H1 (cell line): Measurements from ENCODE around the gene IDH2.

ENCODE experiments used
- BACH1 ChIP-seq: IDR thresholded peaks from 2 replicates; pipeline ENCODE4 v1.6.1; 2012; ENCODE audit warnings: low read length, improper control_type of control experiment
- CHD2 ChIP-seq: IDR thresholded peaks from 2 replicates; pipeline ENCODE4 v1.6.1; 2012; ENCODE audit warnings: low read length, improper control_type of control experiment
- EGR1 ChIP-seq: IDR thresholded peaks from 2 replicates; pipeline ENCODE4 v1.6.1; 2011; ENCODE audit warnings: low read depth, low read length, borderline replicate concordance
- EP300 ChIP-seq, 2 experiments: IDR thresholded peaks; 1 replicate in 1 of 2; 2 replicates in 1 of 2; pipeline ENCODE4 v1.6.1; 2011 to 2012; ENCODE audit warnings: low read depth in 2 of 2, low read length in 2 of 2, mild to moderate bottlenecking in 2 of 2, borderline replicate concordance in 1 of 2, inconsistent platforms in 1 of 2, moderate library complexity in 1 of 2
- EZH2 ChIP-seq: fragments of 200-600 bp; sonication (generic); IDR thresholded peaks from 2 replicates; pipeline ENCODE4 v1.7.1; 2012; ENCODE audit warnings: low read depth, mild to moderate bottlenecking, moderate library complexity, low read length, inconsistent platforms; ENCODE audit not compliant: severe bottlenecking
- GABPA ChIP-seq: IDR thresholded peaks from 2 replicates; pipeline ENCODE4 v1.6.1; 2011; ENCODE audit warnings: mild to moderate bottlenecking, low read length, moderate library complexity, borderline replicate concordance; ENCODE audit not compliant: insufficient read depth
- POLR2A ChIP-seq, 2 experiments: IDR thresholded peaks; 1 replicate in 1 of 2; 2 replicates in 1 of 2; pipeline ENCODE4 v1.6.1; 2011; ENCODE audit warnings: low read depth in 2 of 2, low read length in 2 of 2, mild to moderate bottlenecking in 2 of 2; ENCODE audit errors: control extremely low read depth in 1 of 2
- POLR2AphosphoS5 ChIP-seq: IDR thresholded peaks from 2 replicates; pipeline ENCODE4 v1.6.1; 2011; ENCODE audit warnings: low read depth, low read length
- RFX5 ChIP-seq: IDR thresholded peaks from 2 replicates; pipeline ENCODE4 v1.6.1; 2011; ENCODE audit warnings: low read depth, low read length, improper control_type of control experiment, borderline replicate concordance
- SP2 ChIP-seq: IDR thresholded peaks from 2 replicates; pipeline ENCODE4 v1.6.1; 2012; ENCODE audit warnings: mild to moderate bottlenecking, low read length, inconsistent platforms
- TAF1 ChIP-seq: IDR thresholded peaks from 2 replicates; pipeline ENCODE4 v1.6.1; 2011; ENCODE audit warnings: mild to moderate bottlenecking, low read depth, low read length
- TBP ChIP-seq: IDR thresholded peaks from 2 replicates; pipeline ENCODE4 v1.6.1; 2011; ENCODE audit warnings: low read depth, low read length, improper control_type of control experiment
- YY1 ChIP-seq: IDR thresholded peaks from 2 replicates; pipeline ENCODE4 v1.6.1; 2011; ENCODE audit warnings: low read depth, mild to moderate bottlenecking, low read length
- TF ChIP-seq, protein P1 (sequence below), 3 experiments: IDR thresholded peaks; 1 replicate in 2 of 3; 2 replicates in 1 of 3; pipeline versions ENCODE4 v1.5.1 to v1.6.1; 2011; ENCODE audit warnings: low read length in 3 of 3, mild to moderate bottlenecking in 3 of 3, inconsistent platforms in 2 of 3, low read depth in 1 of 3, moderate library complexity in 1 of 3; ENCODE audit not compliant: insufficient read depth in 1 of 3; ENCODE audit errors: control extremely low read depth in 1 of 3

- no peak for TF ChIP-seq CHD2
- TF ChIP-seq, protein P1, sequence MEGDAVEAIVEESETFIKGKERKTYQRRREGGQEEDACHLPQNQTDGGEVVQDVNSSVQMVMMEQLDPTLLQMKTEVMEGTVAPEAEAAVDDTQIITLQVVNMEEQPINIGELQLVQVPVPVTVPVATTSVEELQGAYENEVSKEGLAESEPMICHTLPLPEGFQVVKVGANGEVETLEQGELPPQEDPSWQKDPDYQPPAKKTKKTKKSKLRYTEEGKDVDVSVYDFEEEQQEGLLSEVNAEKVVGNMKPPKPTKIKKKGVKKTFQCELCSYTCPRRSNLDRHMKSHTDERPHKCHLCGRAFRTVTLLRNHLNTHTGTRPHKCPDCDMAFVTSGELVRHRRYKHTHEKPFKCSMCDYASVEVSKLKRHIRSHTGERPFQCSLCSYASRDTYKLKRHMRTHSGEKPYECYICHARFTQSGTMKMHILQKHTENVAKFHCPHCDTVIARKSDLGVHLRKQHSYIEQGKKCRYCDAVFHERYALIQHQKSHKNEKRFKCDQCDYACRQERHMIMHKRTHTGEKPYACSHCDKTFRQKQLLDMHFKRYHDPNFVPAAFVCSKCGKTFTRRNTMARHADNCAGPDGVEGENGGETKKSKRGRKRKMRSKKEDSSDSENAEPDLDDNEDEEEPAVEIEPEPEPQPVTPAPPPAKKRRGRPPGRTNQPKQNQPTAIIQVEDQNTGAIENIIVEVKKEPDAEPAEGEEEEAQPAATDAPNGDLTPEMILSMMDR (IDR thresholded peaks at IDR 0.05; ENCODE audit: control extremely low read depth in 1 of 3, insufficient read depth in 1 of 3, low read depth in 1 of 3, low read length in 3 of 3), result no peak
- no peak for TF ChIP-seq POLR2A (IDR thresholded peaks at IDR 0.05; ENCODE audit: control extremely low read depth in 1 of 2, low read depth in 2 of 2, low read length in 2 of 2)
- no peak for TF ChIP-seq EP300 (IDR thresholded peaks at IDR 0.05; ENCODE audit: borderline replicate concordance in 1 of 2, low read depth in 2 of 2, low read length in 2 of 2)
- TF ChIP-seq EZH2, result no peak
- no peak for TF ChIP-seq TAF1
- TF ChIP-seq TBP, result no peak
- no peak for TF ChIP-seq RFX5
- TF ChIP-seq GABPA, result no peak
- TF ChIP-seq POLR2AphosphoS5, result no peak
- no peak for TF ChIP-seq EGR1
- TF ChIP-seq BACH1, result no peak
- TF ChIP-seq YY1, result no peak
- no peak for TF ChIP-seq SP2
These were observed 43.5 kb upstream of the IDH2 start for GRCh38 chr15:90145761-90146160.
